Motor neuron (in vitro differentiated cells): ENCODE results near the gene RELL1. TPM values are rescaled to one million over a fixed set of nuclear protein-coding genes. Genes with fewer than 3 reads are reported as not detected.
A peak's percentile ranks its signal among the peaks of the same experiment; 100 is the strongest.

Experiments
- ATAC-seq, 8 experiments: fragments of 200-7000 bp; cut with Tn5 transposase; replicated peaks in 6 of 8; 2 replicates each; pipeline ENCODE4 v1.8.0; 2021; ENCODE audit warnings: mild to moderate bottlenecking in 8 of 8, moderate library complexity in 8 of 8
- H3K27ac ChIP-seq, 2 donors: fragments of 250-450 bp; sonication (Bioruptor Pico); 2 replicates each; pipeline ENCODE4 v1.9.0; 2021; ENCODE audit warnings: antibody characterized with exemption in 2 of 2, mild to moderate bottlenecking in 2 of 2, moderate library complexity in 1 of 2
- H3K4me1 ChIP-seq, 2 donors: fragments of 250-450 bp; sonication (Bioruptor Pico); replicated peaks in 1 of 2; 2 replicates each; pipeline ENCODE4 v1.6.1; 2021; ENCODE audit warnings: antibody characterized with exemption in 2 of 2, mild to moderate bottlenecking in 2 of 2, moderate library complexity in 1 of 2
- H3K4me3 ChIP-seq, 5 donors: fragments of 250-450 bp; sonication (Bioruptor Pico); 2 replicates each; pipeline ENCODE4 v1.9.0; 2021; ENCODE audit warnings: antibody characterized with exemption in 5 of 5, mild to moderate bottlenecking in 5 of 5, moderate library complexity in 4 of 5
- WGBS, 10 experiments: fragments of 450-650 bp; shearing (Covaris generic); methylation state at CpG; one replicate each; pipeline ENCODE4 v1.0.0; 2022; 5-methylcytosine and 5-hydroxymethylcytosine counted together
- in situ Hi-C, 9 experiments: fragments of 400-800 bp; cut with MboI; loops; one replicate each; pipeline ENCODE4 v1.15.0; 2021; ENCODE audit warnings: low sequenced_read_pairs in 9 of 9, low pct_unique_long_range_greater_than_20kb in 2 of 9; ENCODE audit not compliant: unreplicated experiment in 9 of 9
- total RNA-seq, 8 experiments: library from RNA; unstranded; fragments of 300-600 nt; gene quantifications; 2 replicates each; pipeline versions ENCODE4 v1.2.3 to v1.2.4, GENCODE V29; 2022

The RELL1 gene
- total RNA-seq, 8 experiments from 2014 or later, result 11.5 to 34.4 (median 13.3) TPM

DNA sequence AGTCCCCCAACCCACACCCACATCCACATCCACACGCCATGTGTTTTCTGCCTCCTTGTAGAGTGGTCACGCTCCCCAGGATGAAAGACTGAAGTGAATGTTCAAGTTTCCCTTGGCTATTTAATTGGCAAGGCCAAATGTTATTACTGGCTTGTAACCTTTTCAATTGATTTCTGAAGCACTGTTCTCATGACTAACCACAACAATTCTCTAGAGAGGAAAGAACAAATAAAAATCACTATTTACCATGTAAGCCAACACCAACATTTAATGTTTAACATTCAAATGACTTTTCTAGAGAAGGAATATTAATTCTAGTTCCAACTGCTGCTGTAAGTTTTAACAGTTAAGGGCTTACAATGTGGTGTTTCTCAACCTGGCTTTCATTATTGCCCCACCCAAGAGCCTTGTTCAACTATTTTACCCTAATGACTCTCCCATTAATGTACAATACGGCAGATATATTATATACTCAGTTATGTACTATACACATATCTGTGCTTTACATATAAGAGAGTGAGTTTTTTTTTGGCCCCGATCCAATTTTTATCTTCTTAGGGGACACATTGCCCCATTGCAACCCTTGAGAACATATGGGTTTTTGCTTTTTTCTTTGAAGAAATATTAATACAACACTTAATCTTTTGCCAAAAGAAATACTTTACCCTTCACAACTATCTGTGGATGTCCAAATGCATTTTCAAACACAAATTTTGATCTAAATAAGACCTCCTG is 46.5 kb downstream of the RELL1 start:
- ATAC-seq, result peak in 1 of 8 experiments; percentile 26
- peaks cover 0 to 5% of the 10 kb centered on the region in 2 donors for H3K4me1 ChIP-seq
- no peak overlapping the region for H3K4me3 ChIP-seq
- in situ Hi-C loops, result no loop called here
- WGBS, 10 experiments, result 31 to 100% (median 90%) methylated on average over 1 to 4 of the region's 4 CpGs; no CpG with 5 or more reads in 1 of the 10 experiments
- H3K27ac ChIP-seq, result no peak overlapping the region

GRCh38 chr4:37635155-37635554 is 51.0 kb downstream of the RELL1 start:
- no peak overlapping the region for H3K4me3 ChIP-seq
- in situ Hi-C loops, result no loop called here
- H3K4me1 ChIP-seq, result no peaks in the 10 kb centered on the region
- ATAC-seq, result no peak
- WGBS, 10 experiments, result 80 to 100% (median 94%) methylated on average over 2 to 6 of the region's 6 CpGs; no CpG with 5 or more reads in 1 of the 10 experiments
- H3K27ac ChIP-seq, result no peak overlapping the region

DNA sequence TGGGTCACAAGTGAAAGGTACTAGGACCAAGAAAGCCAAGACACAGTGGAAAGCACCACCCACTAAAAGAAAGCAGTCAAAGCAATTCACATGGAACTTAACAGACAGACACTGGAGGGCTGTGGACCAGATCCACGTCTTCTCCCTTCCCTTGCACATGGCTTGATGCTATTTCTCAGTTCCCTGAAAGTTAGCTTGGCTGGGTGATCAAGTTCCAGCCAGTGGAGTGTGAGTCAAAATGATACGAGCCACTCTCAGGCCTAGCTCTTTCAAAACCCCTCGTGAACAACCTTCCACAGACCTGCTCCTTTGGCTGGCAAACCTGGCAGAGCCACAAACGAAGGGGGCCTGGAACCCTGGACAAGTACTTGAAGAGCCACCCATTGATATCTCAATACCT is 52.0 kb downstream of the RELL1 start:
- 40 to 100% (median 91%) methylated on average over 1 to 3 of the region's 4 CpGs; no CpG with 5 or more reads in 4 of the 10 experiments for WGBS, 10 experiments
- Histone ChIP-seq H3K4me3 (no peak overlapping the region), H3K4me1 (no peaks in the 10 kb centered on the region), H3K27ac (no peak overlapping the region)
- no peak for ATAC-seq
- in situ Hi-C loops, result no loop called here

- WGBS, 10 experiments, result 68 to 100% (median 88%) methylated on average over 1 to 3 of the region's 3 CpGs; no CpG with 5 or more reads in 5 of the 10 experiments
- no peak overlapping the region for H3K27ac ChIP-seq
- H3K4me1 ChIP-seq, result no peaks in the 10 kb centered on the region
- no peak overlapping the region for H3K4me3 ChIP-seq
- no peak for ATAC-seq
- in situ Hi-C loops, result no loop called here
These were observed 53.3 kb downstream of the RELL1 start for GRCh38 chr4:37632836-37633235.

DNA sequence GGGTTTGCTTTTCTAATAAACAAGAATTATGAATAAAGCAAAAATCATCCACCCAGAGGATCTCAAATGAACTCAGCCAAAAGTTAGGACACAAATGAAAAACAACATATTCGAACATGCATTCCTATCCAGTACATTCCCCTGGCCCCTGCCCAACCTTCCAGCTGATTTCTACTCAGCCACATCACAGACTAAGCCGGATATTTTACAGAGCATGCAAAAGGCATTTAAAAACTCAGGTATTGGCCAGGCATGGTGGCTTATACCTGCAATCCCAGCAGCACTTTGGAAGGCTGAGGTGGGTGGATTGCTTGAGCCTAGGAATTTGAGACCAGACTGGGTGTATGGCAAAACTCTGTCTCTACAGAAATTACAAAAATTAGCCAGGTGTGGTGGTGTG is 54.6 kb downstream of the RELL1 start:
- in situ Hi-C loops, result no loop called here
- Histone ChIP-seq H3K4me1 (peaks cover 0 to 5% of the 10 kb centered on the region in 2 donors), H3K27ac (no peak overlapping the region), H3K4me3 (no peak overlapping the region)
- 32 to 100% (median 92%) methylated on average over 1 to 2 of the region's 2 CpGs; no CpG with 5 or more reads in 4 of the 10 experiments for WGBS, 10 experiments
- ATAC-seq, result no peak

GRCh38 chr4:37629713-37630112 is 56.5 kb downstream of the RELL1 start:
- in situ Hi-C loops, result no loop called here
- H3K4me3 ChIP-seq, result no peak overlapping the region
- H3K27ac ChIP-seq, result no peak overlapping the region
- peaks cover 0 to 5% of the 10 kb centered on the region in 2 donors for H3K4me1 ChIP-seq
- 0 to 100% (median 78%) methylated on average over 1 to 3 of the region's 6 CpGs; no CpG with 5 or more reads in 2 of the 10 experiments for WGBS, 10 experiments
- no peak for ATAC-seq

GRCh38 chr4:37628977-37629609 is 57.1 kb downstream of the RELL1 start:
- Histone ChIP-seq H3K4me1 (peaks cover 0 to 5% of the 10 kb centered on the region in 2 donors), H3K27ac (no peak overlapping the region), H3K4me3 (no peak overlapping the region)
- peak in 4 of 8 experiments; percentile 27 to 93 (median 74) for ATAC-seq
- 39 to 100% (median 94%) methylated on average over 1 to 3 of the region's 4 CpGs; no CpG with 5 or more reads in 2 of the 10 experiments for WGBS, 10 experiments
- in situ Hi-C loops, result no loop called here

- Histone ChIP-seq H3K27ac (no peak overlapping the region), H3K4me3 (no peak overlapping the region), H3K4me1 (peaks cover 0 to 5% of the 10 kb centered on the region in 2 donors)
- WGBS, 10 experiments, result 0 to 100% (median 20%) methylated on average over 1 to 3 of the region's 3 CpGs; no CpG with 5 or more reads in 1 of the 10 experiments
- in situ Hi-C loops, result no loop called here
- peak in 2 of 8 experiments; percentile 19 to 38 for ATAC-seq
These were observed 58.9 kb downstream of the RELL1 start for GRCh38 chr4:37627263-37627662.

DNA sequence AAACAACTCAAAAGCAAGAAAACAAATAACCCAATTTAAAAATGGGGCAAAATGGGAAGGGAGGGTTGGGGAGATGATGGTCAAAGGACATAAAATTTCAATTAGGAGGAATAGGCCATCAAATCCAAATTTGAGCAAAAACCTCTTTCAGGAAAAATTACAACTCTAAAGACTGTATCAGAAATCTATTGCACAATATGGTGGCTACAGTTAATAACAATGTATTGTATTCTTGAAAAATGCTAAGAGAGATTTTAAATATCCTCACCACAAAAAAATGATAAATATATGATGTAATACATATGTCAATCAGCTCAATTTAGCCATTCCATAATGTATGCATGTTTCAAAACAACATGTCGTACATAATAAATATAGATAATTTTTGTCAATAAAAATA is 60.7 kb downstream of the RELL1 start:
- in situ Hi-C loops, result no loop called here
- Histone ChIP-seq H3K4me1 (peaks cover 0 to 5% of the 10 kb centered on the region in 2 donors), H3K27ac (no peak overlapping the region), H3K4me3 (no peak overlapping the region)
- ATAC-seq, result no peak
- 80 to 100% (median 100%) methylated on average over 1 of the region's 1 CpG; no CpG with 5 or more reads in 1 of the 10 experiments for WGBS, 10 experiments

- H3K27ac ChIP-seq, result no peak overlapping the region
- peaks cover 0 to 5% of the 10 kb centered on the region in 2 donors for H3K4me1 ChIP-seq
- 71 to 100% (median 92%) methylated on average over 1 to 8 of the region's 8 CpGs for WGBS, 10 experiments
- no peak overlapping the region for H3K4me3 ChIP-seq
- in situ Hi-C loops, result loop anchor here in 3 of 9 experiments (25.0 kb wide), 3 partner anchors 163 to 413 kb away; no protein-coding TSS in a partner anchor
- no peak for ATAC-seq
These were observed 62.2 kb downstream of the RELL1 start for GRCh38 chr4:37623940-37624339.

DNA sequence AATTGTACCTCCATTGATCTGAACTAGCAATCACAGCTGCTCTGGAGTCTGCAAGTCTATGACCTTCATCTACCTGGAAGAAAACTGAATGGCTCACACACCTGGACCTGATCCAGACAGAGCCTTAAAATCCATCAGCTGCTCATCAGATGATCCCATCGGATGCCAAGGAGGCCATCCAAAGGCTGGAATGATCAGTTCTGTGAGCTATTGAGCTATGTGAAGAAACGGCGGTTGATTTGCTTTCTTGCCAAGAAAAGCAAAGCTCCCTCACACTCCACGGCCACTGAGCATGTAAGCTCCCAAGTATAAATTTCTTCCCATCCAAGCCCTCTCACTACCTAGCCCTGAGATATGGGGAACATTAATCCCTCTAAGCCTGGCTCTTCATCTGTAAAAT is 63.1 kb downstream of the RELL1 start:
- no peak for ATAC-seq
- Histone ChIP-seq H3K4me3 (no peak overlapping the region), H3K4me1 (peaks cover 0 to 5% of the 10 kb centered on the region in 2 donors), H3K27ac (no peak overlapping the region)
- in situ Hi-C loops, result loop anchor here in 3 of 9 experiments (25.0 kb wide), 3 partner anchors 164 to 414 kb away; no protein-coding TSS in a partner anchor
- WGBS, 10 experiments, result 80 to 100% (median 100%) methylated on average over 2 to 3 of the region's 4 CpGs; no CpG with 5 or more reads in 3 of the 10 experiments

DNA sequence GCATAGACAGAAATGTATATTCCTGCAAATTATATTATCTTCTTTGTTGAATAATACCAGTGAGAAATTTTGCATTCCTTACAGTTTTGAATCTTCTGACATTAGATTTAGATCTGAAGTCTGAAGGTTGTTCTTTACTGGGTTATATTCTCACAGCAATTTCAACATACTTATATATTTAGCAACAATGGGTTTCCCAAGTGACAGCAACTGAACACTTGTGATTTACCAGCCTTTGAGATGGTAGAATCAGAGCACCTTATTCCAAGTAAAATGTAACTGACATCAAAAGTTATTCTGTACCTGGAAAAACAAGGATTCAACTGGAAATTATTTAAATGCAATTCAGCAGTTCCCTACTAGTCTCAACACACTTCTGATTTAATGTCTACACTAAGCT is 66.0 kb downstream of the RELL1 start:
- ATAC-seq, result no peak
- Histone ChIP-seq H3K27ac (no peak overlapping the region), H3K4me1 (peaks cover 0 to 8% of the 10 kb centered on the region in 2 donors), H3K4me3 (no peak overlapping the region)
- in situ Hi-C loops, result loop anchor here in 3 of 9 experiments (25.0 kb wide), 3 partner anchors 167 to 417 kb away; no protein-coding TSS in a partner anchor

DNA sequence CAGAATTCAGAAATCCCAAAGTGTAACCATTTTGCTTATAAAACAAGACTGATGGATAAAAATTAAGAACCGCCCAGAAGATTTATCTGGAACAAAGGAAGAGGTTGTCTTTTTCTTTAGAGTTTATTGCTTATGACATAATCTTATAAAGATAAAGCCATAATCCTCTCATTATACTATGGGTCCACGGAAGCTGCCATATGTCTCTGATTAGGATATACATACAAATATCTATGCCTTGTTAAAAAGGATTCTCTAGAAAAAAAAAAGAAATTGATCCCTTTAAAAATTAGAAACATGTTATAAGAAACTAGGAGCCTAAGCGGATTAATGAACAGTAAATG is 70.5 kb downstream of the RELL1 start:
- in situ Hi-C loops, result loop anchor here in 3 of 9 experiments (25.0 kb wide), 3 partner anchors 172 to 422 kb away; no protein-coding TSS in a partner anchor
- Histone ChIP-seq H3K4me1 (peaks cover 0 to 8% of the 10 kb centered on the region in 2 donors), H3K4me3 (no peak overlapping the region), H3K27ac (no peak overlapping the region)
- ATAC-seq, result no peak
- 59 to 100% (median 94%) methylated on average over 2 to 3 of the region's 3 CpGs for WGBS, 10 experiments
